ENCODE data around the gene LYRM9. TPM values are rescaled to one million over a fixed set of nuclear protein-coding genes. Genes with fewer than 3 reads are reported as not detected.
"Not testable (repeated sequence)": the region's sequence is repeated elsewhere in the genome, so short reads cannot be mapped to it uniquely, and the experiment has no call there.

LYRM9 gene
- total RNA-seq, 2 donors from 2014 or later = 11.7 to 14.5 TPM

- no peak overlapping the region for H3K27ac ChIP-seq
- H3K4me3 ChIP-seq = no peak overlapping the region
- no peak for ATAC-seq
- no peak for DNase-seq
- 63 to 71% methylated on average over 1 of the region's 1 CpG for WGBS, 2 donors
- H3K4me1 ChIP-seq = no peaks in the 10 kb centered on the region
- H3K9me3 ChIP-seq = no peaks in the 10 kb centered on the region
- H3K36me3 ChIP-seq (replicated peaks in 1 of 2; ENCODE audit: insufficient read depth in 1 of 2, low read depth in 2 of 2) = no peaks in the 10 kb centered on the region
- no peaks in the 10 kb centered on the region for H3K27me3 ChIP-seq
- intact Hi-C loops (cut with DNase I) = loop anchor here (10.0 kb wide), 1 partner anchor 58 kb away; no protein-coding TSS in a partner anchor
- TF ChIP-seq POLR2A (IDR thresholded peaks at IDR 0.05) (no peak), CTCF (IDR thresholded peaks at IDR 0.05) (no peak)
Measured at GRCh38 chr17:27917000-27917399, 23.8 kb upstream of the LYRM9 start.

GRCh38 chr17:27915709-27916108 lies 22.5 kb upstream of the LYRM9 start:
- H3K27ac ChIP-seq = no peak overlapping the region
- no peaks in the 10 kb centered on the region for H3K4me1 ChIP-seq
- intact Hi-C loops (cut with DNase I) = loop anchor here (10.0 kb wide), 1 partner anchor 59 kb away; no protein-coding TSS in a partner anchor
- H3K4me3 ChIP-seq = no peak overlapping the region
- ATAC-seq = no peak
- no peaks in the 10 kb centered on the region for H3K27me3 ChIP-seq
- H3K36me3 ChIP-seq (replicated peaks in 1 of 2; ENCODE audit: insufficient read depth in 1 of 2, low read depth in 2 of 2) = no peaks in the 10 kb centered on the region
- DNase-seq = no peak
- no peak for TF ChIP-seq CTCF (IDR thresholded peaks at IDR 0.05)
- no peak for TF ChIP-seq POLR2A (IDR thresholded peaks at IDR 0.05)
- WGBS, 2 donors = 55 to 65% methylated on average over 6 to 7 of the region's 7 CpGs
- no peaks in the 10 kb centered on the region for H3K9me3 ChIP-seq

GRCh38 chr17:27914382-27914781 lies 21.2 kb upstream of the LYRM9 start:
- H3K4me3 ChIP-seq = no peak overlapping the region
- H3K4me1 ChIP-seq = no peaks in the 10 kb centered on the region
- no peaks in the 10 kb centered on the region for H3K27me3 ChIP-seq
- no peak for DNase-seq
- H3K36me3 ChIP-seq (replicated peaks in 1 of 2; ENCODE audit: insufficient read depth in 1 of 2, low read depth in 2 of 2) = no peaks in the 10 kb centered on the region
- ATAC-seq = no peak
- H3K9me3 ChIP-seq = no peaks in the 10 kb centered on the region
- no peak overlapping the region for H3K27ac ChIP-seq
- WGBS, 2 donors = 70 to 78% methylated on average over 7 of the region's 7 CpGs
- TF ChIP-seq CTCF (IDR thresholded peaks at IDR 0.05) (no peak), POLR2A (IDR thresholded peaks at IDR 0.05) (no peak)
- intact Hi-C loops (cut with DNase I) = loop anchor here (10.0 kb wide), 1 partner anchor 60 kb away; no protein-coding TSS in a partner anchor

GRCh38 chr17:27912964-27913363 lies 19.8 kb upstream of the LYRM9 start:
- no peak for DNase-seq
- TF ChIP-seq POLR2A (IDR thresholded peaks at IDR 0.05) = no peak
- no peak for TF ChIP-seq CTCF (IDR thresholded peaks at IDR 0.05)
- no peaks in the 10 kb centered on the region for H3K36me3 ChIP-seq (replicated peaks in 1 of 2; ENCODE audit: insufficient read depth in 1 of 2, low read depth in 2 of 2)
- H3K27ac ChIP-seq = no peak overlapping the region
- 89 to 93% methylated on average over 2 of the region's 2 CpGs for WGBS, 2 donors
- no peaks in the 10 kb centered on the region for H3K4me1 ChIP-seq
- no peak overlapping the region for H3K4me3 ChIP-seq
- no peaks in the 10 kb centered on the region for H3K9me3 ChIP-seq
- no peak for ATAC-seq
- intact Hi-C loops (cut with DNase I) = loop anchor here (10.0 kb wide), 1 partner anchor 62 kb away; no protein-coding TSS in a partner anchor
- no peaks in the 10 kb centered on the region for H3K27me3 ChIP-seq

- not testable (repeated sequence) for H3K27me3 ChIP-seq; H3K4me3 ChIP-seq; ATAC-seq; DNase-seq; H3K4me1 ChIP-seq; H3K36me3 ChIP-seq (replicated peaks in 1 of 2; ENCODE audit: insufficient read depth in 1 of 2, low read depth in 2 of 2); H3K9me3 ChIP-seq; H3K27ac ChIP-seq
- intact Hi-C loops (cut with DNase I) = loop anchor here (10.0 kb wide), 1 partner anchor 63 kb away; no protein-coding TSS in a partner anchor
- WGBS, 2 donors = 68 to 71% methylated on average over 1 to 3 of the region's 3 CpGs
Measured at GRCh38 chr17:27912299-27912698, 19.1 kb upstream of the LYRM9 start.
